ENCODE measurements around the gene ENPP6. TPM values are rescaled to one million over a fixed set of nuclear protein-coding genes. Genes with fewer than 3 reads are reported as not detected.

The ENPP6 gene
- total RNA-seq, 1 experiment from 2014 or later: not detected

GRCh38 chr4:184190711-184191110, 27.0 kb downstream of the ENPP6 start:
- no peak for DNase-seq (ENCODE audit: low read depth)

- DNase-seq (ENCODE audit: low read depth): no peak
Measured at GRCh38 chr4:184189966-184190365, 27.7 kb downstream of the ENPP6 start.

- no peak for DNase-seq (ENCODE audit: low read depth)
Measured at GRCh38 chr4:184188443-184189400, 29.0 kb downstream of the ENPP6 start.

- DNase-seq (ENCODE audit: low read depth): no peak
Measured at GRCh38 chr4:184177271-184177670, 40.4 kb downstream of the ENPP6 start.

- DNase-seq (ENCODE audit: low read depth): no peak
Measured at GRCh38 chr4:184174571-184175488, 42.8 kb downstream of the ENPP6 start.

GRCh38 chr4:184171011-184171410, 46.7 kb downstream of the ENPP6 start:
- DNase-seq (ENCODE audit: low read depth): peak; percentile 45

GRCh38 chr4:184169225-184169867, 48.3 kb downstream of the ENPP6 start:
- DNase-seq (ENCODE audit: low read depth): no peak

GRCh38 chr4:184168406-184169019, 49.2 kb downstream of the ENPP6 start:
- peak; percentile 42 for DNase-seq (ENCODE audit: low read depth)

- no peak for DNase-seq (ENCODE audit: low read depth)
Measured at GRCh38 chr4:184167576-184167975, 50.1 kb downstream of the ENPP6 start.

- no peak for DNase-seq (ENCODE audit: low read depth)
Measured at GRCh38 chr4:184166736-184167135, 50.9 kb downstream of the ENPP6 start.

- peak; percentile 15 for DNase-seq (ENCODE audit: low read depth)
Measured at GRCh38 chr4:184165291-184165690, 52.4 kb downstream of the ENPP6 start.

GRCh38 chr4:184163813-184164212, 53.9 kb downstream of the ENPP6 start:
- peak; percentile 6 for DNase-seq (ENCODE audit: low read depth)

- DNase-seq (ENCODE audit: low read depth): no peak
Measured at GRCh38 chr4:184162596-184162995, 55.1 kb downstream of the ENPP6 start.

- DNase-seq (ENCODE audit: low read depth): no peak
Measured at GRCh38 chr4:184157322-184157721, 60.4 kb downstream of the ENPP6 start.

- no peak for DNase-seq (ENCODE audit: low read depth)
Measured at GRCh38 chr4:184156163-184156920, 61.3 kb downstream of the ENPP6 start.

- no peak for DNase-seq (ENCODE audit: low read depth)
Measured at GRCh38 chr4:184154199-184154598, 63.5 kb downstream of the ENPP6 start.

GRCh38 chr4:184153781-184154180, 63.9 kb downstream of the ENPP6 start:
- no peak for DNase-seq (ENCODE audit: low read depth)

- DNase-seq (ENCODE audit: low read depth): no peak
Measured at GRCh38 chr4:184151988-184152485, 65.6 kb downstream of the ENPP6 start.

- no peak for DNase-seq (ENCODE audit: low read depth)
Measured at GRCh38 chr4:184150102-184150839, 67.4 kb downstream of the ENPP6 start.
